ENCODE results near the gene EIF4G3.
"Not testable (repeated sequence)": the region's sequence is repeated elsewhere in the genome, so short reads cannot be mapped to it uniquely, and the experiment has no call there.

Gene EIF4G3

GRCh38 chr1:21189906-21190500 lies 13.3 kb upstream of the EIF4G3 start:
- DNase-seq: no peak
- no peaks in the 10 kb centered on the region for H3K9me3 Mint-ChIP-seq
- H3K27ac Mint-ChIP-seq: no peak overlapping the region
- no peaks in the 10 kb centered on the region for H3K4me1 Mint-ChIP-seq
- H3K27me3 Mint-ChIP-seq (ENCODE audit: low read depth, poor library complexity): peaks cover 60% of the 10 kb centered on the region
- no peaks in the 10 kb centered on the region for H3K36me3 Mint-ChIP-seq (ENCODE audit: low read depth)
- no peak overlapping the region for H3K4me3 Mint-ChIP-seq
- TF ChIP-seq CTCF (IDR thresholded peaks at IDR 0.05): no peak

- Mint-ChIP-seq H3K4me1 (no peaks in the 10 kb centered on the region), H3K27me3 (ENCODE audit: low read depth, poor library complexity) (peaks cover 60% of the 10 kb centered on the region), H3K9me3 (no peaks in the 10 kb centered on the region), H3K27ac (no peak overlapping the region), H3K4me3 (no peak overlapping the region), H3K36me3 (ENCODE audit: low read depth) (no peaks in the 10 kb centered on the region)
- no peak for TF ChIP-seq CTCF (IDR thresholded peaks at IDR 0.05)
- no peak for DNase-seq
Measured at GRCh38 chr1:21189421-21189820, 12.7 kb upstream of the EIF4G3 start.

- no peak for TF ChIP-seq CTCF (IDR thresholded peaks at IDR 0.05)
- Mint-ChIP-seq H3K36me3 (ENCODE audit: low read depth) (no peaks in the 10 kb centered on the region), H3K4me1 (no peaks in the 10 kb centered on the region), H3K27ac (peak overlapping the region; percentile 31), H3K4me3 (no peak overlapping the region), H3K9me3 (no peaks in the 10 kb centered on the region), H3K27me3 (ENCODE audit: low read depth, poor library complexity) (peaks cover 53% of the 10 kb centered on the region)
- DNase-seq: no peak
Measured at GRCh38 chr1:21188235-21188634, 11.5 kb upstream of the EIF4G3 start.

GRCh38 chr1:21185221-21185731 lies 8.6 kb upstream of the EIF4G3 start:
- no peak for DNase-seq
- H3K27me3 Mint-ChIP-seq (ENCODE audit: low read depth, poor library complexity): peaks cover 30% of the 10 kb centered on the region
- H3K9me3 Mint-ChIP-seq: no peaks in the 10 kb centered on the region
- H3K36me3 Mint-ChIP-seq (ENCODE audit: low read depth): no peaks in the 10 kb centered on the region
- H3K4me3 Mint-ChIP-seq: no peak overlapping the region
- no peak overlapping the region for H3K27ac Mint-ChIP-seq
- peaks cover 5% of the 10 kb centered on the region for H3K4me1 Mint-ChIP-seq
- TF ChIP-seq CTCF (IDR thresholded peaks at IDR 0.05): no peak

- DNase-seq: no peak
- H3K4me3 Mint-ChIP-seq: no peak overlapping the region
- TF ChIP-seq CTCF (IDR thresholded peaks at IDR 0.05): no peak
- H3K9me3 Mint-ChIP-seq: no peaks in the 10 kb centered on the region
- no peaks in the 10 kb centered on the region for H3K36me3 Mint-ChIP-seq (ENCODE audit: low read depth)
- peaks cover 5% of the 10 kb centered on the region for H3K4me1 Mint-ChIP-seq
- peaks cover 20% of the 10 kb centered on the region for H3K27me3 Mint-ChIP-seq (ENCODE audit: low read depth, poor library complexity)
- no peak overlapping the region for H3K27ac Mint-ChIP-seq
Measured at GRCh38 chr1:21184276-21184675, 7.6 kb upstream of the EIF4G3 start.

GRCh38 chr1:21182181-21182731 lies 5.6 kb upstream of the EIF4G3 start:
- Mint-ChIP-seq H3K4me1 (peaks cover 5% of the 10 kb centered on the region), H3K9me3 (no peaks in the 10 kb centered on the region), H3K4me3 (no peak overlapping the region), H3K36me3 (ENCODE audit: low read depth) (no peaks in the 10 kb centered on the region), H3K27ac (no peak overlapping the region), H3K27me3 (ENCODE audit: low read depth, poor library complexity) (peaks cover 4% of the 10 kb centered on the region)
- no peak for DNase-seq
- no peak for TF ChIP-seq CTCF (IDR thresholded peaks at IDR 0.05)

- H3K9me3 Mint-ChIP-seq; H3K27me3 Mint-ChIP-seq (ENCODE audit: low read depth, poor library complexity); H3K4me3 Mint-ChIP-seq; H3K36me3 Mint-ChIP-seq (ENCODE audit: low read depth); DNase-seq; H3K27ac Mint-ChIP-seq: not testable (repeated sequence)
- peaks cover 28% of the 10 kb centered on the region for H3K4me1 Mint-ChIP-seq
Measured at GRCh38 chr1:21178271-21178670, 1.6 kb upstream of the EIF4G3 start.

All from nephron progenitor cell (in vitro differentiated cells).